ENCODE measurements around the gene MAEA.

- TF ChIP-seq YY1 (IDR thresholded peaks at IDR 0.05; ENCODE audit: insufficient read depth, insufficient read length) (no peak), ZNF274 (IDR thresholded peaks at IDR 0.05; ENCODE audit: low read depth, low read length) (no peak), SUZ12 (IDR thresholded peaks at IDR 0.05; ENCODE audit: extremely low read depth, insufficient read depth, insufficient read length) (no peak)
These were observed 18.0 kb upstream of the MAEA start for GRCh38 chr4:1271686-1272085.
